ENCODE results near the gene BCR.
"Not testable (repeated sequence)": the region's sequence is repeated elsewhere in the genome, so short reads cannot be mapped to it uniquely, and the experiment has no call there.

The BCR gene

DNA sequence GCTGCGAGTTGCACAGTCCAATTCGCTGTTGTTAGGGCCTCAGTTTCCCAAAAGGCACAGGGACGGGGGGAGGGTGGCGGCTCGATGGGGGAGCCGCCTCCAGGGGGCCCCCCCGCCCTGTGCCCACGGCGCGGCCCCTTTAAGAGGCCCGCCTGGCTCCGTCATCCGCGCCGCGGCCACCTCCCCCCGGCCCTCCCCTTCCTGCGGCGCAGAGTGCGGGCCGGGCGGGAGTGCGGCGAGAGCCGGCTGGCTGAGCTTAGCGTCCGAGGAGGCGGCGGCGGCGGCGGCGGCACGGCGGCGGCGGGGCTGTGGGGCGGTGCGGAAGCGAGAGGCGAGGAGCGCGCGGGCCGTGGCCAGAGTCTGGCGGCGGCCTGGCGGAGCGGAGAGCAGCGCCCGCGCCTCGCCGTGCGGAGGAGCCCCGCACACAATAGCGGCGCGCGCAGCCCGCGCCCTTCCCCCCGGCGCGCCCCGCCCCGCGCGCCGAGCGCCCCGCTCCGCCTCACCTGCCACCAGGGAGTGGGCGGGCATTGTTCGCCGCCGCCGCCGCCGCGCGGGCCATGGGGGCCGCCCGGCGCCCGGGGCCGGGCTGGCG lies at the start of gene BCR:
TSS of gene BCR (plus strand) at position 209 of the 592 bp plus-strand sequence. CDS start 452 bp downstream, outside the sequence.
- DNase-seq: peak in 40 of 56 donors; percentile 12 to 75 (median 50)

DNA sequence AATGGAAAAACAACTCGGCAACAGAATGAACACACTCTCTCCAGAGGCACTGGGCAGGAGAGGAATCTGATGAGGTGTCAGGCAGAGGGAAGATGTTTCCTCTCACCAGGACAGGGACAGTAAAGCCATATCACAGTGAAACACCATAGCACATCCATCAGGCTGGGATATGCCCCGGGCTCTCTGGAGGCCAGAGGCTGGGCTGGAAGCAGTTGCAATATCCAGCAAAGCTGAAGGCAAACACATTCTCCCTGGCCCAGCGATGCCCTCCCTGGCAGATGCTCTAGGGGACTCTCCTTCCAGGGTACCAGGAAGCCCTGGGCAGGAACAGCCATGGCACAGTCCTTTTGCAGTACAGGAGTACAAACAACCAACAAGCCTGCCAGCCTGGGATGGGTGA lies 49.6 kb upstream of the BCR start:
- DNase-seq: no peak

DNA sequence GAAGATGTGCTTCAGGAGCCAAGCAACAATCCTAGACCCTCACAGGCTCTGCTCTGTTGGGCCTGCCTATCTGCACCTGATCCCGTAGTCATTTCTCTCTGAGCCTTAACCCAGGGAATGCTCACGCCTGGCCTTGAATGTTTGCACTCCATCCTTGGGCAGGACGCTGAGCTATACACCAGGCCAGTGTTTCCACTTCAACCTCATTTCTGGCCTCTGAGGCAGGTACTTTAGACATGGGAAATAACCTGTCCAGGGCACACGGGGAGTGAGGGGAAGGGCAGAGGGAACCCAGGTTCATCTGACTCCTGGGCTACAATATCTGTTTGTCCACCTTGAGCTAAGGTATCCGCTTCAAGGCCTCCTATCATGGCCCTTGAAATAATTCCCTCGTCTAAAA lies 48.4 kb upstream of the BCR start:
- DNase-seq: no peak

DNA sequence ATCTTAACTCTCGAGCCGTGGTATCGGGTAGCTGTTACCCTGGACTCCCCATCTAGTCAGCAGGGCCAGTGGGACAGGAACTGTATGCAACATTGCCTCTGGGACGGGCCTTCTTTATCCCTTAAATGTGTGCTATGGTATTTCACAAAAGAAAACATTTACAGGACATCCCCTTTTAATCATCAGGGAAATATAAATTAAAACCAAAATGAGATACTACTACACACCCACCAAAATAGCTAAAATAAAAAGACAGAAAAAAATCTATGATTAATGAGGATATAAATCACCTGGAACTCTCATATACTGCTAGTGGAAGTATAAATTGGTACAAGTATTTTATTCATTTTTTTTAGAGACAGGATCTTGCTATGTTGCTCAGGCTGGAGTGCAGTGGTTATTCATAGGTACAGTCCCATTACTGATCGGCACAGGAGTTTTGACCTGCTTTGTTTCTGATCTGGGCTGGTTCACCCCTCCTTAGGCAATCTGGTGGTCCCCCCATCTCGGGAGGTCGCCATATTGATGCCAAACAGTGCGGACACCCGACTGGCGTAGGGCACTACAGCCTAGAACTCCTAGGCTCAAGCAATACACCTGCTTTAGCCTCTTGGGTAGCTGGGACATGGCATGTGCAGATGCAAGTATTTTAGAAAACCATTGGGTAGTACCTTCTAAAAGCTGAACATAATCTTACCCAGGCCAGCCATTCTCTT lies 47.8 kb upstream of the BCR start:
- no peak for DNase-seq

DNA sequence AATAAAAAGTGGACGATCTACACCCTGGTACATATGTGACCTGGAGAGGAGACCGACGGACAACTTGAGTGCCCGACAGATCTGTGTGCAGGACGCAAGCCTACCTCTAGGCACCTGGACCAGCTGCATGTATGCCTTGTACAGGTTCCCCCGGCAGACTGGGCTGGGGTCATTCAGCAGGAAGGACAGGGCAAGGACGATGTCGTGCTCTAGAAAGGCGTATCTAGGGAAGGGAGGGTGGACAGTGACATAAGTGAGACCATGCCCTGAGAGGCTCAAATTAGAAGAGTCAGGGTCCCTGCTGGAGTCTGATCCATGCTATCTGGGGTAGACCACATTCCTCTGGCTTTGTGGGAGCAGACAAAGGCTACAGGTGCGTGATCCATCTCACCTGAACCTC lies 46.4 kb upstream of the BCR start:
- DNase-seq: no peak

DNA sequence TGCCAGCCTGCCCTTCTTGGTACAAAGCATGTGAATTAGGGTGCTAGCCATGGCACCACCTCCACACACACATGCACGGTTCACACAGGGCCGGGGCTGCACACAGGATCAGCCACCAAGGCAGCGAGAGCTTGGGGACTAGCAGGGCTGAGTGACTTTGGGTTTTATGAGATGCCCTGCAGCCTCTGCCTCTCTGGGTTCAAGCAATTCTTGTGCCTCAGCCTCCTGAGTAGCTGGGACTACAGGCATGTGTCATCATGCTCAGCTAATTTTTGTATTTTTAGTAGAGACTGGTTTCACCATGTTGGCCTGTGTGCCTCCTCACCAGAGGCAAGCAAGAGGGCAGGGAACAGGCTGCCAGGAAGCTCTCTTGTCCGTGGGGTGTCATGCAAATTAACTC lies 43.3 kb upstream of the BCR start:
- DNase-seq: not testable (repeated sequence)

DNA sequence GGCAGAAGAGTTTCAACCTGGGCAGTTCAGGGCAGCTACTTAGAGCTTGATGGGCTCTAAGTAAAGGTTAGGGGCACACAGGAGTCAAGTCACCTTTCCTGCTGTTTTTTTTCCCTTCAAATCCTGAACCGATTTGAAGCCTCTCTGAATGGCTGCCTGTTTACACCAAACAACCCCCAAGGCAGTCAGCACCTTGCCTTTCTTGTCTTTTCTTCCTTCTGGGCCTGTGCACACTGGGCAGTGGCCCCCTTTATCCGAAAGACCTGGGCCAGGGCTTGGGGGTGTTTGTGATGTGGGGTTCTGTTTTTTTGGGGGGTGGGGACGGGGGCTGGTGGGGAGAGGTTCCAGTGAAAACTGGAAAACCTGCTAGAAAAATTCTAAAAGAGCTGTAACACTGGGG lies 42.8 kb upstream of the BCR start:
- DNase-seq: no peak

DNA sequence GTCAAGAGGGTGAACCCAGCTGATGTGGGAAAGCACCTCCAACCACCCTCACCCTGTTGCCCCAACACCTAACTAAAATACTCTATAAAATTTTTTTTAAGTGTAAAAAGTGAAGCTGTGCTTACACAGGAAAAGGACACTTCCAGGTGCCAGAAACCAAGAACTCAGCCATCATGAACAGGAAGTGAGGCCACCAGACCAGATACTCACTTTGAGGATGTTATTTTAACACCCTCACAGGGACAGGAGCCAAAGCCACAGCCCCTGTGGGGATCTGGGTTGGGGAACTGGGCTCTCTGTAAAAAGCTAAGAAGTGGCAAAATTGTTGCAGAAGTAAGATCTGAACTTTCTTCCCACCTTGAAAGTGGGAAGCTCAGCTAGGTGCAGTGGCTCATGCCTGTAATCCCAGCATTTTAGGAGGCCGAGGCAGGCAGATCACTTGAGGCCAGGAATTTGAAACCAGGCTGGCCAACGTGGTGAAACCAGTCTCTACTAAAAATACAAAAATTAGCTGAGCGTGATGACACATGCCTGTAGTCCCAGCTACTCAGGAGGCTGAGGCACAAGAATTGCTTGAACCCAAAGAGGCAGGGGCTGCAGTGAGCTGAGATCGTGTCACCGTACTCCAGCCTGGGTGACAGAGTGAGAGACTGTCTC lies 42.3 kb upstream of the BCR start:
- peak in 5 of 56 donors; percentile 17 to 50 (median 23) for DNase-seq

DNA sequence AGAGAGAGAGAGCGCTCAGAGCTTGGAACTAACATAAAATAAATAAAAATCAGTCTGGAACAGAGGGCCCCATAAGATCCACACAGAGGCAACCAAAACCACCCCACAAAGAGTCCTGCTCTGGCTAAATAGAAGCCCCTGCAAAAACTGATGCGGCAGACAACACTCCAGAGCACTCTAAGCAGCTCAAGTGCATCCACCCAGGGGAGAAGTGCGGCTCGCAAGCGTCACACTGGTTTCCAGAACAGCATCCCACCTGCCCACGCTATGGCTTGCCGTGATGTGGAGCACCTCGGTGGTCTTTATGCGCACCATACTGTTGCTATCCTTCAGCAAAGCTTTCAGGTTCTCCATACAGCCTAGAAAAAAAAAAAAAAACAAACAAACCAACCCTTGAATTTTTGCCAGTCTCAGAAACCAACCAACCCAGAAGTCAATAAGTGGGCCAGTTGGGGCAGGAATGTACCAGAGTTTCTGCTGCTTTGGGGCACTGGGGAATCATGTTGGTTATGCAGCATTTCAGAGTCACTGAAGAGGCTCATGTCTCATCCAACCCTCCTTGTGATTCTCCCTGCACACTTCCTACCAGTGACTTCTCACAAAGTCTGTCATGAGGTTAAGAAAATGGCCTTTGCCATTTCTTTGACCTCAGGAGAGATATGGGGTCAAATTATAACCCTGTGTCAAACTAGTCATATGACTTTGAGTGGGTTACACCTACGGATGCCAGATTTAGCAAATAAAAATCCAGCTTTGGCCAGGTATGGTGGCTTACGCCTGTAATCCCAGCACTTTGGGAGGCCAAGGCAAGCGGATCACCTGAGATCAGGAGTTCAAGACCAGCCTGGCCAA lies 41.5 kb upstream of the BCR start:
- DNase-seq: no peak

DNA sequence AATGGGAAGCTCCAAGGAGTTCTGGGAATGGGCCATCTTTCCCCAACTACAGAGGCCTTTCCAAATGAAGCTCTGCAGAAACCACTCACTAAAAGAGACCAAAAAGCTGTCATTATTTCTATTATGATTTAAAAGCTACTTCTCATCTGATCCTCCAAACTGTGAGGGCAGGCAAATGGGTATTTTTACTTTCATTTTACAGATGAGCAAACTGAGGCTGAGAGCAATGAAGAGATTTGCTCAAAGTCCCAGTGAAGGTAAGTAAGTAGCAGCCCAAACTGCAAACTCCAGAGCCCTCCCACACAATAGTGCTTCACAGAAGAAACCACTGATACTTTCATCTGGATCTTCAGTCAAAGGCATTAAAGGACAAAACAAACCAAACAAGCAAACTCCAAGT lies 39.9 kb upstream of the BCR start:
- DNase-seq: no peak

DNA sequence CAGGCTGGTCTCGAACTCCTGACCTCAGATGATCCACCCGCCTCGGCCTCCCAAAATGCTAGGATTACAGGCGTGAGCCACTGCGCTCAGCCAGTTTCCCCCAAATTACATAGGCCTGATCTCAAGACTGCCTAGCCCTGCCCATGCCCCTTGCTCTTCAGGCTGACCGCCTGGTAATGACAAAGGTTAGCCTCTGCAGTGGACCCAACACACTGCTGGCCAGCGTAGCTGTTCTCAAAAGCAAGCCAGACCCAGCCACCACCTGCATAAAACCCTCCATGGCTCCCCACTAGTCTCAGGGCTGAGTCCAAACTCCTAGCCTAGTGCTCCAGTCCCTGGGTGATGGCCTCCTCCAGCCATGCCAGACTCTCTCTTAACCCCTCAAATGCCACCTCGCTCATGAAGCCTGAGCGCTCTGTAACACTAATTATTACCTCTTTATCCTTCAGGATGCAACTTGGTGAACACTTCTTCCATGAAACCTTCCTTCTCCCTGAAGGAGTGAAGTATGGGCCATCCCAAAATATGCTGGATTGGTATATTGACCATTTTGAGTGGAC lies 37.7 kb upstream of the BCR start:
- DNase-seq: no peak

DNA sequence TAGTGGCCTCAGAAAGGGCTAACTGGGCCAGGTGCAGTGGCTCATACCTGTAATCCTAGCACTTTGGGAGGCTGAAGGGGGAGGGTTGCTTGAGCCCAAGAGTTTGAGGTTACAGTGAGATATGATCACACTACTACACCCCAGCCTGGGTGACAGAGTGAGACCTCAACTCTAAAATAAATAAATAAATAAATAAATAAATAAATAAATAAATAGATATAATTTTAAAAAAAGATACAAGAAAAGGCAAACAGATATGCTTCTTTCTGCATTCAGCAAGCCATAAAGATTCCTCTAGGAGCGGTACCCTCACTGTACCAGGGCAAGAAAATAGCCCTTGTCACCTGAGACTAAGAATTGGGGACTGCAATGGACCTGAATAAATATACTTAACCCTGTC lies 37.2 kb upstream of the BCR start:
- DNase-seq: no peak

DNA sequence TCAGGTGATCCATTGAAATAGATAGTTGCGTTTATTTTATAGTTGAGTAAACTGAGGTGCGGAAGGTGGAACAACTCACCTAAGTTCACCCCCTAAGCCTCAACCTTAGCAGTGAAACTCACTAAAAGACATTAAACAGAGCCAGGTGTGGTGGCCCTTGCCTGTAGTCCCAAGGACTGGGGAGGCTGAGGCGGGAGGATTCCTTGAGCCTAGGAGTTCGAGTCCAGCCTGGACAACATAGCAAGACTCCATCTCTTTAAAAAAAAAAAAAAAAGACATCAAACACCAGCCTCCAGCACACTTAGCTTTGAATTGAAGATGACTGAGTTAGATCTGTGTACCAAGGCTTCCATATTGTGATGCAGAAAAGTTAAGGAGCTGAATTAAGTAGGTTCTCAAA lies 35.9 kb upstream of the BCR start:
- DNase-seq: no peak

DNA sequence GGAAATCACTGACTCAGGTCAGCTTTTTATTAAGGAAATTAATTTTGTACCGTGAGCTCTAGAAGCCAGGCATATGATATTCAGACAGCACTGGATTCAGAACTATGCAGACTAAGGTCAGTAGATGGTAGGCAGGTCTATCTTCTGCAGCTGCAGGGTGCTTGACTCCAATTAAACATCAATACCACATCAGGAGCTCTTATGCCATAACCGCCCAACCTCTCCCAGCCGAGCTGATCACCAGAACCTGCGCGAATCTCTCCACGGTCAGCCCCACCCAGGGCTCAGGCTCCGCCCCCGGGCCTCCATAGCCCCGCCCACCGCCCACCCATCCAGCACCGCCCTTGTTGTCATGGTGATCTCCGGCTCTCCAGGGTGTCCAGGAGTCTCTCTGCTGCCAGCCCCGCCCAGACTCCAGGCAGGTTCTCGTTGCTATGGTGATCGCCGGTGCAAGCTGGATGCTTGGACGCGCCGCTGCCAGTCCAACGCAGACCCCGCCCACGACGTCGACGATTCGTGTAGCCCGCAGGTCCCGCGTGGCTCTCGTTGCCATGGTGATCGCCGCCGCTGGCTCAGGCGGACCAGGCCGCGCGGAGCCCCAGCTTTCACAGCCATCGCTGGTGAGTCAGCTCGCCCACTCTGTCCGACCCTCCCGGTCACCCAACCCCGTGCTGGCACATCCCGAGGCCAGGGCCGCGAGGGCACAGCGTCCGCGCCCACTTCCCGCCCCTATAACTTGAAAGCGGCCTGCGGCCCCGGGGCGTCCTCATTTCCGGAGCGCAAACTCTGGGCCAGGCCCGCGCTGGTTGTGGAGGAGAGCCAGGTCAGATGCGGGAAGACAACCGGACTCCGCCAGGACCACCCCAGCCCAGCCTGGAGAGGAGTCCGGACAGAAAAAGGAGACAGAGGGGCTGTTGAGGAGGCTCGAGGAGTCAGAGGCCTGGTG lies 35.1 kb upstream of the BCR start, which contains the start of gene RAB36:
TSS of gene RAB36 (plus strand) at position 546 of the 946 bp plus-strand sequence. CDS start 1,140 bp downstream, outside the sequence.
- DNase-seq: peak; percentile 26 to 100 (median 92)

DNA sequence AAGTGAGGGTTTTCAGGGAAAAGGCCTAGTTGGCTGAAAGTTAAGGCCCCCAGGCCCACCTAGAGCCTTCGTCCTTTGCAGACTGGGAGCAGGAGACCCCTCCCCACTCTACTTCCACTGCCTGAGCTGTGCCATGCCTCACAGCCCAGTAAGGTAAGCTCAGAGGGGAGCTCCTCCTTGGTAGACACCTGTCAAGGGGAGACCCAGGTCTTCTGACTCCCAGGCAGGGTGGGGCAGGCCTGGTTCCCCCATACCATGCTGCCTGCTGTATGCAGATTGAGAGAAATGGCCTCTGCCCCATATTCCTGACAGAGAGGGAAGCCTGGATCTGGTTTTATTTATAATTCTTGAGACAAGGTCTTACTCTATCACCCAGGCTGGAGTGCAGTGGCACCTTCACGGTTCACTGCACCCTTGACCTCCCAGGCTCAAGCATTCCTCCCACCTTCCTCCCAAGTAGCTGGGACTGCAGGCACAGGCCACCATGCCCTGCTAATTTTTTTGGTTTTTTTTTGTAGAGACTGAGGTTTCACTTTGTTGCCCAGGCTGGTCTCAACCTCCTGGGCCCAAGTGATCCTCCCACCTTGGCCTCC lies 34.3 kb upstream of the BCR start:
- DNase-seq: no peak

DNA sequence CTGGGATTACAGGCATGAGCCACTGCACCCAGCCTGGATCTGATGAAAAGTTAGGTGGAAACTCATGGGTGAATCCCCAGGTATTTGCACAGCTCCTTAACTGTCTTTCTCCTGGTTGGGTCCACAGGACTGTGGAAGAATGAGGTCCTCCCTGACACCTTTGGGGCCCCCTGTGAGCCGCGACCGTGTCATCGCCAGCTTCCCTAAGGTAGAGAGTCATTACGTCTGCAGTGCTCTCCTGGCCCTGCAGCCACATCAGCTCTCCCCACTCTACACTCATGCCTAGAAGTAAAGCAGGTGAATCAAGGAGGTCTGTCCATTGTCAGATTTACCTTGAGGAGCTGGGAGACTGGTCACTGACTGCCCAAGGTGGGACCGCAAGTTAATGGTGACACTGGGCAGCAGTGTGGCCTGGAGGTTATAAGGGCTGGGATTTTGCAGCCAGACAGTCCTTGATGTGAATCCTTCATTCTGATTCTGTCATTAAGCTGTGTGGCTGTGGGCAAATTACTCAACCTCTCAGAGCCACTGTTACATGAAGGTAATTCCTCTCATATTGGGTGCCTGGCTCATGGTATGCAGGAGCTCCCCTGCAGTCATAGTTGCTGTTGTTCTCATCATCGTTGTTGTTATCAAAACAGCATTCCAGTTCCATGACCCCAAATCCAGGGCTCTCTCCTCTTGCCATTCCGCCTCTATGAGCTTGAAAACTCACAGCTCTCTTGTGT lies 33.7 kb upstream of the BCR start:
- no peak for DNase-seq

DNA sequence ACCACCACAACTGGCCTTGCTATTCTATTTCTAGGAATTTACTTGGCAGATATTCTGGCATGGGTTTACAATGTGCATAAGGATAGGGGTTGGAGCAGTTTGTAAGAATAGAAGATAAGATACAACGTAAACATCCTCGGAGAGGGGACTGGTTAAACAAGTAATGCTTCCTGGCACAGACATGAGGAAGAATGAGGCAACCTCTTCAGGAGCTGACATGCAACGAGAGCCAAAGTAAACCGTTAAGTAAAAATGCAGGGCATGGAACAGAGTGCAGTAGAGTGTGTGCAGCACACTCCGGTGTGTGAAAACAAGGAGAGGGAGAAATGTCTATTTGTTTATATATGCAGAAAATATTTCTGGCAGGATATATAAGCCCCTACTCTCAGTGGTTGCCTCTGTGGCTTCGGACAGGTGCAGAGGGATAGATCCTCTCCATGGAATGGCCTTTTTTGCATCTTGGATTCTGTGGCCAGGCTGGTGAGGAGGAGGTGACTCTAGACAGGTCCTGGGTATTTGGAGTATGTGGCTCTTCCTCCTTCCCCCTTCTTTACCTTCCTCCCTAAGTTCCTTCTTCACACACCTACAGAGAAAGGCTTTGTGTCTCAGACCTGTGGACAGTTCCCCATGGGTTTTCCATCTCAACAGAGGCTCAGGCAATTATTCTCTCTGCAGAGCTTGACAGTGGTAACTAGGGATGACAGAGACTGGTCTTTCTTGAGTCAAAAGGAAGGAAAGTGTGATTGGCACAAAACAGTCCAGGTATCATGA lies 32.5 kb upstream of the BCR start:
- DNase-seq: no peak

DNA sequence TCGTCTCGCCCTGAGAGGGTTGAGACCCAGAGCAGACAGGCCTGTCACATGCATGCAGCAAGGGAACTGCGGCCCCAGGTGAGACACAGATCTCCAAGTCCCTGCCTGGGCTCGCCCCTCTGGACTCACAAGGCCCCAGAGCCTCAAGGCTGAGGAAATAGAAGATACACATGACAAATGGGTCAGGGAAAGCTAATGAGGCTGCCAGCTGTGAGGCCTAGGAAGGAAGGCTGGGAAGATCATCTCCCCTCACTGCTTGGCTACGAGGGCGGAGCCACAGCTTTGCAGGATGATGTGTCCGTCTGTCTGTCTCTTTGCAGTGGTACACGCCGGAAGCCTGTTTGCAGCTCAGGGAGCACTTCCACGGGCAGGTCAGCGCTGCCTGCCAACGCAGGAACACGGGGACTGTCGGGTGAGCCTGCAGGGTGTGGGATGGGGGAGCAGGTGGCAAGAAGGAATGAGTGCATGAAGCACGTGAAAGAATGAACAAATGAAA lies 30.5 kb upstream of the BCR start:
- DNase-seq: no peak

Measured in amygdala (tissue), 56 donors.